SK-N-SH (cell line): ENCODE data around the gene S100A4.

ENCODE experiments used
- CHD2 ChIP-seq: fragments of 150-350 bp; IDR thresholded peaks from 2 replicates; pipeline ENCODE4 v1.6.1; 2018; ENCODE audit warnings: low read length; ENCODE audit not compliant: partially characterized antibody
- EP300 ChIP-seq, 2 experiments: IDR thresholded peaks; 2 replicates each; pipeline versions ENCODE4 v1.4.0 to v1.6.1; 2012; ENCODE audit warnings: borderline replicate concordance in 1 of 2, low read depth in 1 of 2, low read length in 1 of 2
- EZH2phosphoT487 ChIP-seq: fragments of 200-600 bp; sonication (generic); IDR thresholded peaks from 2 replicates; pipeline ENCODE4 v1.6.1; 2017; ENCODE audit warnings: low read depth, mixed run types, mild to moderate bottlenecking, antibody characterized with exemption, moderate library complexity, borderline replicate concordance
- GABPA ChIP-seq: IDR thresholded peaks from 2 replicates; pipeline ENCODE4 v1.4.0; 2012; ENCODE audit warnings: low read depth, mild to moderate bottlenecking
- POLR2AphosphoS5 ChIP-seq: IDR thresholded peaks from 2 replicates; pipeline ENCODE4 v1.6.1; 2012; ENCODE audit warnings: low read depth, low read length
- RAD21 ChIP-seq: IDR thresholded peaks from 2 replicates; pipeline ENCODE4 v1.6.1; 2012; ENCODE audit warnings: mild to moderate bottlenecking, low read length
- RFX5 ChIP-seq: IDR thresholded peaks from 2 replicates; pipeline ENCODE4 v1.6.1; 2012; ENCODE audit warnings: mild to moderate bottlenecking, improper control_type of control experiment, low read length
- SMC3 ChIP-seq: IDR thresholded peaks from 2 replicates; pipeline ENCODE4 v1.6.1; 2012; ENCODE audit warnings: low read depth, low read length, improper control_type of control experiment
- TAF1 ChIP-seq: IDR thresholded peaks from 2 replicates; pipeline ENCODE4 v1.6.1; 2012; ENCODE audit warnings: low read depth, mild to moderate bottlenecking, low read length, moderate library complexity, borderline replicate concordance
- YY1 ChIP-seq: IDR thresholded peaks from 2 replicates; pipeline ENCODE4 v1.4.0; 2012; ENCODE audit warnings: low read depth, mild to moderate bottlenecking
- TF ChIP-seq, protein P1 (sequence below): fragments of 200-600 bp; sonication (generic); IDR thresholded peaks from 2 replicates; pipeline ENCODE4 v1.6.1; 2017; ENCODE audit warnings: antibody characterized with exemption, mild to moderate bottlenecking, moderate library complexity
- TF ChIP-seq, protein P2 (sequence below): IDR thresholded peaks from 2 replicates; pipeline ENCODE4 v1.4.0; 2012; ENCODE audit warnings: low read depth

DNA sequence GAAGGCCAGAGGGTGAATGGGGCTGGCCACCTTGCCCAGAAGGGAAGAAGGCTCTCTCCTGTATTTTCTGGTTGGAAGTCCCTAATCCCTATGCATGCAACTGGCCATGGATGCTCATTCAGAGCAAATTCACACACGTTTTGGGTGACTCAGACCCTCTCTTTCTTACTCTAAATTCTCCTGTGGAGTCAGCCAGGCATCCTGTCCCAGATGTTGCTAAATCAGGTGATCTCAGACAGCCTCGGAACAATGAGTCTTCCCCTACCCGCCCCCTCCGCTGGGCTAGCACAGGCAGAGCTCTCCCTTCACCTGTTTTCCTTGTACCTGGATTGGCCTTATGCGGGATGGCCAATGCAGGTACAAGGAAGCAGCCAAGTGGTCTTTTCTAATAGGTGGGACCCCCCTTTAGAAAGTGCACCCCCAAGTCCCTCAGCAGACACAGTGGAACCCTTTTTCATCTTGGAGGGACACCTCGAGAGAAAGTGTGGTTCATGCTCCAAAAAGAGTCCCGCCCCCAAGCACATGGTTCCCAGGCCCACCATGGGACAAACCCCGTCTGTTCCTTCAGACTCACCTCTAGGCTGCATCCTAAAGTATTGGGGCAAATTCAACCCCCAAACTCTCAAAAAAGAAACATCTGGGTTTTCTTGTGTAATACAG lies 18.5 kb downstream of the S100A4 start:
- TF ChIP-seq POLR2AphosphoS5 (no peak), EP300 (IDR thresholded peaks at IDR 0.05; ENCODE audit: borderline replicate concordance in 1 of 2, low read depth in 1 of 2, low read length in 1 of 2) (no peak), GABPA (no peak), YY1 (no peak), SMC3 (no peak), CHD2 (no peak), EZH2phosphoT487 (no peak), RAD21 (no peak), TAF1 (no peak), RFX5 (no peak)
- TF ChIP-seq, protein P1, sequence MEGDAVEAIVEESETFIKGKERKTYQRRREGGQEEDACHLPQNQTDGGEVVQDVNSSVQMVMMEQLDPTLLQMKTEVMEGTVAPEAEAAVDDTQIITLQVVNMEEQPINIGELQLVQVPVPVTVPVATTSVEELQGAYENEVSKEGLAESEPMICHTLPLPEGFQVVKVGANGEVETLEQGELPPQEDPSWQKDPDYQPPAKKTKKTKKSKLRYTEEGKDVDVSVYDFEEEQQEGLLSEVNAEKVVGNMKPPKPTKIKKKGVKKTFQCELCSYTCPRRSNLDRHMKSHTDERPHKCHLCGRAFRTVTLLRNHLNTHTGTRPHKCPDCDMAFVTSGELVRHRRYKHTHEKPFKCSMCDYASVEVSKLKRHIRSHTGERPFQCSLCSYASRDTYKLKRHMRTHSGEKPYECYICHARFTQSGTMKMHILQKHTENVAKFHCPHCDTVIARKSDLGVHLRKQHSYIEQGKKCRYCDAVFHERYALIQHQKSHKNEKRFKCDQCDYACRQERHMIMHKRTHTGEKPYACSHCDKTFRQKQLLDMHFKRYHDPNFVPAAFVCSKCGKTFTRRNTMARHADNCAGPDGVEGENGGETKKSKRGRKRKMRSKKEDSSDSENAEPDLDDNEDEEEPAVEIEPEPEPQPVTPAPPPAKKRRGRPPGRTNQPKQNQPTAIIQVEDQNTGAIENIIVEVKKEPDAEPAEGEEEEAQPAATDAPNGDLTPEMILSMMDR, result no peak
- TF ChIP-seq, protein P2, sequence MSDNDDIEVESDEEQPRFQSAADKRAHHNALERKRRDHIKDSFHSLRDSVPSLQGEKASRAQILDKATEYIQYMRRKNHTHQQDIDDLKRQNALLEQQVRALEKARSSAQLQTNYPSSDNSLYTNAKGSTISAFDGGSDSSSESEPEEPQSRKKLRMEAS, result no peak
